ENCODE results near the gene HNRNPH2. TPM values are rescaled to one million over a fixed set of nuclear protein-coding genes. Genes with fewer than 3 reads are reported as not detected.

HNRNPH2 gene
- polyA plus RNA-seq, 1 donor (not counting 4 experiments of a cell fraction or from before 2014, with no cell fraction given) = 73.2 TPM

GRCh38 chrX:101370888-101371504, 37.0 kb upstream of the HNRNPH2 start:
- no peak overlapping the region for H3K27ac ChIP-seq (ENCODE audit: control insufficient read depth, insufficient read depth, low read length)
- no peaks in the 10 kb centered on the region for H4K20me1 ChIP-seq (ENCODE audit: control insufficient read depth, extremely low read depth, insufficient read depth, low read length)
- no peak overlapping the region for H3K9ac ChIP-seq (ENCODE audit: control insufficient read depth, extremely low read depth, insufficient read depth, low read length)
- no peak for TF ChIP-seq CTCF (optimal IDR thresholded peaks at IDR 0.05 in 1 of 3, IDR thresholded peaks at IDR 0.05 in 1 of 3, conservative IDR thresholded peaks at IDR 0.05 in 1 of 3; ENCODE audit: extremely low read depth in 1 of 3, insufficient read depth in 2 of 3, low read length in 3 of 3)
- TF ChIP-seq EZH2 (IDR thresholded peaks at IDR 0.05; ENCODE audit: low read length) = no peak
- no peak overlapping the region for H2AFZ ChIP-seq (ENCODE audit: control insufficient read depth, low read length)
- no peak overlapping the region for H3K4me2 ChIP-seq (ENCODE audit: control insufficient read depth, extremely low read depth, insufficient read depth, low read depth, low read length)
- H3K36me3 ChIP-seq (ENCODE audit: control insufficient read depth in 2 of 2, extremely low read depth in 1 of 2, insufficient read depth in 2 of 2, low read length in 2 of 2) = no peaks in the 10 kb centered on the region
- no peaks in the 10 kb centered on the region for H3K9me1 ChIP-seq (ENCODE audit: control insufficient read depth, extremely low read depth, insufficient read depth, low read length)
- DNase-seq (ENCODE audit: low read depth, low spot score) (no peak), FAIRE-seq (no peak)
- no peaks in the 10 kb centered on the region for H3K79me2 ChIP-seq (ENCODE audit: control insufficient read depth, insufficient read depth, low read length)
- dilution Hi-C loops (cut with MboI; ENCODE audit: extremely low pct_ligation_motif_present, low sequenced_read_pairs) = no loop called here
- peaks cover 3% of the 10 kb centered on the region for H3K27me3 ChIP-seq (ENCODE audit: control insufficient read depth, extremely low read depth, insufficient read depth, low read length)
- no peak overlapping the region for H3K4me3 ChIP-seq (ENCODE audit: control insufficient read depth in 2 of 3, extremely low read depth in 1 of 3, insufficient read depth in 2 of 3, low read depth in 1 of 3, low read length in 3 of 3)
- no peaks in the 10 kb centered on the region for H3K9me3 ChIP-seq (ENCODE audit: control insufficient read depth, low read depth, low read length)
- H3K4me1 ChIP-seq (ENCODE audit: control insufficient read depth, extremely low read depth, insufficient read depth, low read length) = no peaks in the 10 kb centered on the region

- H3K4me2 ChIP-seq (ENCODE audit: control insufficient read depth, extremely low read depth, insufficient read depth, low read depth, low read length) = no peak overlapping the region
- dilution Hi-C loops (cut with MboI; ENCODE audit: extremely low pct_ligation_motif_present, low sequenced_read_pairs) = no loop called here
- TF ChIP-seq CTCF (optimal IDR thresholded peaks at IDR 0.05 in 1 of 3, IDR thresholded peaks at IDR 0.05 in 1 of 3, conservative IDR thresholded peaks at IDR 0.05 in 1 of 3; ENCODE audit: extremely low read depth in 1 of 3, insufficient read depth in 2 of 3, low read length in 3 of 3) = no peak
- no peak for TF ChIP-seq EZH2 (IDR thresholded peaks at IDR 0.05; ENCODE audit: low read length)
- H3K9me3 ChIP-seq (ENCODE audit: control insufficient read depth, low read depth, low read length) = no peaks in the 10 kb centered on the region
- no peak overlapping the region for H3K9ac ChIP-seq (ENCODE audit: control insufficient read depth, extremely low read depth, insufficient read depth, low read length)
- no peaks in the 10 kb centered on the region for H4K20me1 ChIP-seq (ENCODE audit: control insufficient read depth, extremely low read depth, insufficient read depth, low read length)
- no peak for FAIRE-seq
- DNase-seq (ENCODE audit: low read depth, low spot score) = no peak
- no peak overlapping the region for H3K27ac ChIP-seq (ENCODE audit: control insufficient read depth, insufficient read depth, low read length)
- H3K79me2 ChIP-seq (ENCODE audit: control insufficient read depth, insufficient read depth, low read length) = no peaks in the 10 kb centered on the region
- no peaks in the 10 kb centered on the region for H3K9me1 ChIP-seq (ENCODE audit: control insufficient read depth, extremely low read depth, insufficient read depth, low read length)
- H3K27me3 ChIP-seq (ENCODE audit: control insufficient read depth, extremely low read depth, insufficient read depth, low read length) = no peaks in the 10 kb centered on the region
- no peaks in the 10 kb centered on the region for H3K4me1 ChIP-seq (ENCODE audit: control insufficient read depth, extremely low read depth, insufficient read depth, low read length)
- no peak overlapping the region for H3K4me3 ChIP-seq (ENCODE audit: control insufficient read depth in 2 of 3, extremely low read depth in 1 of 3, insufficient read depth in 2 of 3, low read depth in 1 of 3, low read length in 3 of 3)
- no peaks in the 10 kb centered on the region for H3K36me3 ChIP-seq (ENCODE audit: control insufficient read depth in 2 of 2, extremely low read depth in 1 of 2, insufficient read depth in 2 of 2, low read length in 2 of 2)
- H2AFZ ChIP-seq (ENCODE audit: control insufficient read depth, low read length) = no peak overlapping the region
These were observed 30.5 kb upstream of the HNRNPH2 start for GRCh38 chrX:101377547-101377946.
